HG02884 (cell line): ENCODE results near the gene PTH1R.
"Not testable (repeated sequence)": the region's sequence is repeated elsewhere in the genome, so short reads cannot be mapped to it uniquely, and the experiment has no call there.

ENCODE experiments used
- ATAC-seq: cut with Tn5 transposase; IDR thresholded peaks from one replicate; pipeline ENCODE4 v1.9.1; 2021; ENCODE audit warnings: mild to moderate bottlenecking, moderate library complexity; ENCODE audit not compliant: unreplicated experiment

The PTH1R gene

DNA sequence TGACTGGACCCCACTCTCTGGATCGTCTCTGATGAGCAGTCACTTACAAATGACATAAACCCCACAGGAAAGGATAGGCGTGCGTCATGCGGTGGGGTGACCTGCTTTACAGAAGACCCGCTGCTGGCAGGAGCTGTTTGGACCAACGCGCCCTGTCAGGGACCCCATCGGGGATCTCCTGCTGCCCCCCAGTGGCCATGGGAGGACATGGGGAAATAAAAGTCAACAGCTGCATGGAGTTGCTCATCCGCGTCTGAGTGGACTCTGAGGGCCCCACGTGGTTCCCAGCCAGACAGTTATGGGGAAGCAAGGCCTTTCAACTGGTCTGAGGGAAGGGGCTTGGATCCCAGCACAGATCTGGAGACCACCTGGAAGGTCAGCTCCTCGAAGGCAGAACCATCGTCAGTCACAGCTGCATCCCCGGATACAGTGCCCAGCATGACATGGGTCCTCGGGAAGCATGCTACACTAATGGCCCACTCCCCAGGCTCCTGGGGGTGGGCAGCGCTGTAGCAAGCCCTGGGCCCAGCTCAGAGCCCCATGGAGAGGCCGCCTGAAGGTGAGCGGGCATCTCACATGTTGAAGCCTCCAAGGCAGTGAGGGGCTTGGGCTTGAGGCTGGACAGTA is 32.1 kb downstream of the PTH1R start:
- no peak for ATAC-seq

DNA sequence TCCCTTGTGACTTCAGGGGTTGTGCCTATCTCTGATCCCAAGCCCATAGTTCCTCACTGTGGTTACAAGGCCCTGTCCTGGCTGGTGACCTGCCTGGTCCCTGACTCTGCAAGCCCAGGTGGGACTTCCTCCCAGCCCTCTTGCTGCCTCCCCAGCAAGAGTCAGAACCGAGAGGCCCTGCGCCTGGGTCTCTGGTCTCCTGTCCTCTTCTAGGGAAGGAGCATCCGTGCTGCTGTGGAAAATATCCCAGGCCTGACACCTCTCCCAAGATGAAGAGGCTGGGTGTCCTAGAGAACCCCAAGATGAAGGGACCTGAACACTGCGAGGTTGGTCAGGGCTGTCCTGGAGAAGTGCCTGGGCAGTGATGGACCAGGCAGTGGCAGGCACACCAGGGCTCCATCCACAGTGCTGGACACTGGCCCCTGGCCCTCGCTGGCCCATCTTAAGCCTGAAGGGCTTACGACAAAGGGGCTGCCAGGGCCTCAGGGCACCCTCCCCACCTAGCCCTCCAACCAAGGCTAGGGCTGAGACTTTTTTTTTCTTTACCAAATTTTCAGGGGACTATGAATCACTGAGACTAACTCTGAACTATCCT is 32.7 kb downstream of the PTH1R start:
- no peak for ATAC-seq

DNA sequence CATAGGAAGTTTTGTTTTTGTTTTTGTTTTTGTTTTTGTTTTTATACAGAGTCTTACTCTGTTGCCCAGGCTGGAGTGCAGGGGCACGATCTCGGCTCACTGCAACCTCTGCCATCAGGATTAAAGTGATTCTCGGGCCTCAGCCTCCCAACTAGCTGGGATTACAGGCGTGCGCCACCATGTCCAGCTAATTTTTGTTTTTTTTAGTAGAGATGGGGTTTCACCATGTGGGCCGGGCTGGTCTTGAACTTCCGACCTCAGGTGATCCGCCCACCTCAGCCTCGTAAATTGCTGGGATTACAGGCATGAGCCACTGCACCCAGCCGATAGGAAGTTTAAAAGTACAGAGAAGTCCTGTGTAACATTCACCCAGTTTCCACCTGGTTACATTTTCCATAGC is 33.4 kb downstream of the PTH1R start:
- not testable (repeated sequence) for ATAC-seq

DNA sequence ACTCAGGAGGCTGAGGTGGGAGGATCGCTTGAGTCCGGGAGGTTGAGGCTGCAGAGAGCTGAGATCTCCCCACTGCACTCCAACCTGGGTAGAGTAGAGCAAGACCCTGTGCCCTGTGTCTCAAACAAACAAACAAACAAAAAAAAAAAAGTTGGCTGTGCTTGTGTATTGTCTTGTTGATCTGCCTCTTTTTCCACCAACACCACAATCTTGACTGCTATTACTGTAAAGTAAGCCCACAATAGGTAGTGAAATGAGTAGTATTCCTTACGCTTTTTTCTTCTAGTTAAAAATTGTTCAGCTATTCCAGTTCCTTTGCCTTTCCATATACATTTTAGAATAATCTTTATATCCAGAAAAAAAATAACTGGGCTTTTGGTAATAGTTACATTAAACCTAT is 35.5 kb downstream of the PTH1R start:
- ATAC-seq = no peak

DNA sequence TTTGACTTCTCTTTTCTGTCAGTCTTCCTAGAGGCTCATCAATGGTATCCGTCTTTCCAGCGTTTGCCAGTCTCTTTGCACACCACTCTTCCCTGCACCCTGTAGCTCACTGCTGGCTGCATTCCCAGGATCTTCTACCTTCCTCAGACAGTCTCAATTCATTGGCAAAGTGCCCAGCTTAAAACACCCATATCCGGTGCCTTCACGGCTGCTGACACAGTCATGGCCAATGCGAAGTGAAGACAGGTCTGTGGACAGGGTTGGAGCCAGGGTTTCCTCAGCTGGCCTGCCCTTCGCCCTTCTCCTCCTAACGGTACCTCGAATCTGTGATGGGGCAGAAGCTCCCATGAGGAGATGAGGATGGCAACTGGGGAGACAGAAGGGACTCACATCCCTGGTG is 36.1 kb downstream of the PTH1R start:
- no peak for ATAC-seq

DNA sequence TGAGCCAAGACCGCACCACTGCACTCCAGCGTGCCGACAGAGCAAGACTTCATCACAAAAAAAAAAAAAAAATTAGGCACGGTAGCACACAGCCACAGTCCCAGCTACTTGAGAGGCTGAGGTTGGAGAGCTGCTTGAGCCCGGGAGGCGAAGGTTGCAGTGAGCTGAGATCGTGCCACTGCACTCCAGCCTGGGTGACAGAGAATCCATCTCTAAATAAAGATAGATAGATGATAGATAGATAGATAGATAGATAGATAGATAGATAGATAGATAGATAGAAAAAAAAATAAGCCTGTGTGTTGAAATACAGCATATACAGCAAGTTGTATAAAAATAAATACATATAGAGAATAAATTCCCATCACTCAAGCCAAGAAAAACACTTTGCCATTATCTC is 37.3 kb downstream of the PTH1R start:
- ATAC-seq = no peak

DNA sequence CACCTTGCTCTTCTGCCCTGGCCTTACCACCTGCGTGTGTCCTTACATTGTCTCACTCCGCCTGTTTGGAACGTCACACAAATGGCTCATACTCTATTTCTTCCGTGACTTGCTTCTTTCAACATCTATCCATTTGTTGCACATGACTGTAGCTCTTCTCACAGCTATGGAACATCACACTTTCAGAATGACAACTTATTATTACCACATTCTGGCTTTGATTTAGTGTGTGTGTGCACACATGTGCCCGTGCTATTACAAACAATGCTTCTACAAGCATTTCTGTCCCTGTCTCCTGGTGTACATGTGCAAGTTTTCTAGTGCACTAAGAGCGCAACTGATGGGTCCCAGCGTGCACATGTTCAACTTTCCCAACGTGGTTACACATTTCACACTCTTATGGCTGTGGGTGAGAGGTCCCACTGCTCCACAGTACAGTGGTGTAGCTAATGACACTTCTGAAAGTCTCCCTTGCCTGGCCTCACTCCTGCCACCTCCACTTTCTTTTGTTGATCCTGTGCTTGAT is 37.8 kb downstream of the PTH1R start:
- ATAC-seq = no peak

DNA sequence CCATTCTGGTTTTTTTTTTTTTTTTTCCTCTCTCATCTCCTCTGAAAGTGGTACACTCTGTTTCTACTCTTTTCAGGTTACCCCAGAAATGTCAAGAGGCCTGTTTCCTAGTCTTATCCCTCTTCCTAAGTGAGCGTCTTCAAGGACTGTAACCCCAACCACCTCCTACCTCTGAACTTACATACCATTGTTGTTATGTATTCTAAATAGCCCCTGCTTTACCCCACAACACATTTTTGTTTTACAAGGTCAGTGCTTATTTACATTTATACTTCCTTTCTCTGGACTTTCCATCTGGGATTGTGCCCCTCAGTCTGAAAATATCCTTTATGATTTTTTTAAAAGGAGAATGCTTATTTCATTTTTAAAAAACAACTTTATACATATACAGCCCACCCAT is 38.8 kb downstream of the PTH1R start:
- ATAC-seq = no peak

DNA sequence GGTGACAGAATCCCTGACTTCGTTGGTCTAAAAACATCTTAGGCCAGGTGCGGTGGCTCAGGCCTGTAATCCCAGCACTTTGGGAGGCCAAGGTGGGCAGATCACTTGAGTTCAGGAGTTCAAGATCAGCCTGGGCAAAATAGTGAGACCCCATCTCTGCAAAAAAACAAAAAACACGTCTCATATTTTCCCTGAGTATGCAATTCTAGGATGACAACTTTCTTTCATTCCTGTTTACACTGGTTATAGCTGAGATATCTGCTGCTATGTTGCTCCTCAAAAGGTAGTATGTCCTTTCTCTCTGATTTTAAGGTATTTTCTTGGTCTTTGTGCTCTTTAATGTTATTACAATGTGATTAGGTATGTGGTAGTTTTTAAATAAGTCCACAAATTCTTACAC is 39.3 kb downstream of the PTH1R start:
- ATAC-seq = no peak

DNA sequence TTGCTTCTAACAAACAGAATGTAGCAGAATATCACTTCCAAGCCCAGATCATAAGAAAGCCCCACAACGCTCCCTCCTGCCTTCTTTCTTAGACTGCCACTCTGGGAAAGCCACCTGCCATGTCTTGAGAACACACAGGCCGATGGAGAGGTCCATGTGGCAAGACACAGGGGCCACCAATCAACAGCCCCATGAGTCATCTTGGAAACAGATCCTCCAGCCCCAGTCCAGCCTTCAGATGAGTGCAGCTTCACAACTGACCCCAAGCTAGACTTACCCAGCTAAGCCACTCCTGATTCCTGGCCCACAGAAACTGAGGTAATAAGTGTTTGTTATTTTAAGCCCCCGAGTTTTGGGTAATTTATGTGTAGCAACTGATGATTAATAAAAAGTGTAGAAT is 39.7 kb downstream of the PTH1R start:
- no peak for ATAC-seq

DNA sequence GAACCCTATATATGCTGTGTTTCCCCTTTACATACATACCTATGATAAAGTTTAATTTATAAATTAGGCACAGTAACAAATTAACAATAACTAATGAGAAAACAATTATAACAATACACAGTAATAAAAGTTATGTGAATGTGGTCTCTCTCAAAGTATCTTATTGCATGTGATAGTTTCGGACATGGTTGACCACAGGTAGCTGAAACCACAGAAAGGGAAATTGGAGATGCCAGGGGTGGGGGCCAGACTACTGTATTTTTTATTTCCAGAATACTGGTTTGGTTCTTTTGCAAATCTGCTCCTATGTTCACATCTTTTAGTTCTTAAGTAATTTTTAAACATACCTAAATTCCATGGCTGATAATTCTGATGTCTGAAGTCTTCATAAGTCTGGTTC is 40.7 kb downstream of the PTH1R start:
- no peak for ATAC-seq

DNA sequence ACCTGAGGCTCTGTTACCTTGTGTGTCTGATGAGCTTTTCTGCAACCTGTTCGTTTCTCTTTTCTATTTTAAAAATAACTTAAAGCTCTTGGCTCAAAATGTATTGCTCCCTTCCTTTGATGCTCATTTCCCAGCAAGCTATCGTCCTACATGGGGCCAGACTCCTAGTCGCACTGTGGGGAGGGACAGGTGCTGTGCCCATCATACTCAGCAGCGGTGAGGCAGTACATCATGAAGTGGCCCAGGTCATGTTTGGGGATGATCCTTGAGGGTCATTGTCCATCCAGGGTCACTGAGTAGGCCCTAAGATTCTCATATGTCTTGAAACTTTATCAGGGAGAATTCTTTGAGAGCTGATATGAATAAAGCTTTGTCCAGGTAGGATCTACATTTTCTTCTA is 41.1 kb downstream of the PTH1R start:
- no peak for ATAC-seq

DNA sequence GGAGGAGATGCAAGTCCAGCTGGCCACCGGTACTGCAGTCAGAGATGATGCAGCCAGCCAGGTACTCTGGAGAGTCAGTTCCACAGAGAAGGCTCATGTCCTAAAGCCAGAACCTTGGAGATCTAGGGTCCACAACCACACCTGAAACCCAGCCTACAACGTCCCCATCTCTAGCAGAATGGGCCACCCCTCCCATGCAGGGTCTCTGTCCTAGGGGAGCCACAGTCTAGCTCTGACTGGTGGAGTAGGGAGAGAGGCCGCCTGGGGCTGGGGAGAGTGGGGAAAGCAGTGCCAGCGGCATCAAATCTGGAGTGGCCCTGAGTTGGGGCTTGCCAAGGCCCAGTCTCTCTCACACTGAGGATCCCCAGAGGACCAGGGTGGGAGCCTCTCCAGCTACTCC is 43.5 kb downstream of the PTH1R start:
- no peak for ATAC-seq

DNA sequence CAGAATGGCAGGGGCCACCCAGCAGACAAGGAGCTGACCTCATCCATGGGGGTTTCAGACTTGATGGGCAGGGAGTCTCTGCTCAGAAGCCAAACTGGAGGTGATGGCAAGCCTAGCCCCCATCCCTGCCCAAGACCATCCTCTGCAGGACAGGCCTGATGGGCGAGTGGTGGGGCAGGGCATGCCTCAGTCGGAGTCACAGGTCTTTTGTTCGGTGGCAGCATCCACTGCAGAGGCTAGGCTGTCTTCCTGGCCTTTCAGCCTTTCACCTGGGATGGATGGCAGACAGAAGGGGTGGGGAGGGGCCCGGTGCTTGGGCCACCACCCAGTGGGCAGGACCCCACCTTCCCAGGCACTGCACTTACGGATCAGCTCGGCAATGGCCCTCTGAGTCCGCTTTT is 44.4 kb downstream of the PTH1R start:
- no peak for ATAC-seq

DNA sequence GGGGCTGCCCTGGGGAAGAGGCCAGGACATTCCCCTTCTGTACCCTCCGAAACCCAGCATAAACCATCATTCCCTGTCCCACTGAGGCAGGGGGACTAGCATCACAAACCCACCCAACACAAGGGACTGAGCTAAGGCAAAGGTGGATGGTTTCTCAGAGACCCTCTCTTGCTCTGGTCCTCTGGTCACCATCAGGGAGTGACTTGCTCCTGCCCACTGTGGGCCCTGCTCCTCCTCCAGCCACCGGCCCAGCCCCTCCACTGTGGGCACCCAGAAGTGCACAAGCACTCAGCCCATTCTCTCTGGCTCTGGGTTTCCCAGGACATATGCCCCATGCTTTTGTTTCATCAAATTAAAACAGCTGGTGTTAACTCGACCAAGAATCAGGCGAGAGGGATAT is 44.9 kb downstream of the PTH1R start:
- no peak for ATAC-seq

DNA sequence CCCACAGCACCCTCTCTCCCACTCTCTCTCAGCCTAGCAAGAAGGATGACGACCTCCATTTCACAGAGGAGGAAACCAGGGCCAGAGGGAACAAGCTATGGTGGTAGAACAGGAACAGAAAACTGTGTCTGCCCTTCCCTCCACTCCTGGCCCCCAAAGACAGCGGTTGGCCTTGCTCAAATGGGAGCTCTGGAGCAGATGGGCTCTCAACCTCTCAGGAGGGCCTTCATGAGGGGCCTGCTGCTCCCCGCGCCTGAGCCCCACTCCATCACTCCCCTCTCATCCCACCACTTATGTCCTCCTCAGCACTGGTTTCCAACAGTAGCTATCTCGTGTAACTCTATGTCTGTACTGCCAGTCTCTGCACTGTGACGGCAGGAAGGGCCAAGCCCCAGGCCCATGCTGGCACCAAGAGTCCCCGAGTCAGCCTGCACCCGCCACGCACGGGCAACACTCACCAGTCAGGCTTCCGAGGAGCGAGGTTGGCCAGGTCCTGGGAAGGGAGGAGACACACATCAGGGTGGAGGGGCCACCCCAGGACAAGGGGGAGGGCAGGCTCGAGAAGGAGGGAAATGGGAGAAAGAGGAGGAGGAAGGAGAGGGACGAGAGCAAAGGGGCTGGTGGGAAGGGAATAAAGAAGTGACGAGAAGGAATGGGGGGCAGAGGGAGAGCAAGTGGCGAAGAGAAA is 45.5 kb downstream of the PTH1R start:
- no peak for ATAC-seq

DNA sequence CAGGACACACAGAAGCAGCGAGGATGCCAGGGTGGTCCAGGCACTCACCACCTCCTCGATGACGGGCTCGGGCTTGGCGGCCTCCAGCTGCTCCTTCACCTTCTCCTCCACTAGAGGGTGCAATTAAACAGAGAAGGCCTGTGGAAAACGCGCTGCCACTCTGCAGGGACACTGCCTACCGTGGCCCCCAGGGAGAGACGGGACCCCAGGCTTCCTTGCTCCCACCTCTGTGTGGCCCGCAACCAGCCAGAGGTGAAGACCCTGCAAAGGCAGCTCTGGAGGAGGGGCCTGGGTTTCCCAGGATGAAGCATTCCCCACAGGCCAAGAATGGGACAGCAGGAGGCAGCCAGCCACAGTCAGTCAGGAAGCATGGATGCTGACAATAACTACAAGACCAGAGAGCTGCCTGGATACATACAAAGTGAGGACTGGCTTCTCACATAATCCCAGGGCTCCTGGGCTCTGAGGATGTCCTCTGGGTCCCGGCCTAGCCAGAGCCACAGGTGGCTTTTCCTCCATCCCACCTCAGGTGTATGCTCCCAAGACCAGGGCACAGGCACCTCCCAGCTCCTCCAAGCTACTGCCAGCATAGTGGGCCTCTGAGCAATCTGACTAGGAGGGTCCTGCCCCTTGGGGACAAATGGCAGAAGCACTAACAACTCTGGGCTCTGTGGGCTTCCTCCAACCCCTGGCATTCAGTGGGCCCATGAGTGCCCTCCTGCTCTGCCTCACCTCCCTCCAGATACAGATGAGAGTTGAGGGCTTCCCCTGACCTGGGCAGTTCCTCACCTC is 46.2 kb downstream of the PTH1R start:
- ATAC-seq = no peak

DNA sequence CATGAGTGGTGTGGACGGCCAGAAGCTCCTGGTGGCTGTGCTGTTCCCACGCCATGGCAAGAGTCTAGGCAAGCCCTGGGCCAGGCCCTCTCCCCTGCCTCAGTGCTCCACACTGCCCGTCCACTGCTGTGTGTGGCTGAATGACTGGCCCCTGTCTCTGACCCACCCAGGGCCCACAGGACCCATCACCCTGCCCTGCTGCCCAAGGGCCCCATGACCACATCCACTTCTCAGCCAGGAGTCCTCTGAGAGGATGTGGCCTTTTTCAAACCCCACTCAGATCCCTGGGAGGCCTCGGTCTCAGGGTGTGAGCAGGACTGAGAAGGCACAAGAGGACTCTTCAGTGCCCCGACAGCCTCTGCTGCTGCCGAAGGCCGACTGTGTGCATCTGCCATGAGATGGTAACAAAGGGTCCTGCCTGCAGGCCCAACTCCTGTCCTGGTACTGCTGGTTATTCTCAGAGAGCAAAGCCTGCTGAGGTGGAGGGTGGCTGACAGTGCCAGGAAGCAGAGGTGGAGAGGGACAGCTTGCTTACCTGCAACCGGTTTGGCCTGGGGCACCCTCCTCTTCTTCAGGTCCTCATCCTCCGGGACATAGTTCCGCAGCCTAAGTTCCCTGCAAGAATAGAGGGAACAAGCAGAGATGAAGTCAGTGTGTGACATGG is 47.5 kb downstream of the PTH1R start:
- ATAC-seq = no peak

DNA sequence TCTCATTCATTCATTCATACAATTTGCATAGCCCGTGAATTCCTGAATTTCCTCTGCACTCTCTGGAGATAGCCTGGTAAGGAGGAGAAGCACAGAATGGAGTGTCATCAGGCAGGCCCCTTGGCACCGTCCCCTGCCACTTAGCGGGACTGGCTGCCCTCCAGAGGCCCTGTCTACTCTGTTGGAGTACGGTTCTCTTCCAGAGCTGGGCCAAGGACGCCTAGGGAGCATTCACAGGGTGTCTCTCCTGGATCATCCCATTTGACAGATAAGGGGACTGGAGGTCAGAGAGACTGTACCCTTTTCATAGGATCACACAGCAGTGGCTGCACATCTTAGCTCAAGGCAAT is 48.0 kb downstream of the PTH1R start:
- ATAC-seq = no peak

DNA sequence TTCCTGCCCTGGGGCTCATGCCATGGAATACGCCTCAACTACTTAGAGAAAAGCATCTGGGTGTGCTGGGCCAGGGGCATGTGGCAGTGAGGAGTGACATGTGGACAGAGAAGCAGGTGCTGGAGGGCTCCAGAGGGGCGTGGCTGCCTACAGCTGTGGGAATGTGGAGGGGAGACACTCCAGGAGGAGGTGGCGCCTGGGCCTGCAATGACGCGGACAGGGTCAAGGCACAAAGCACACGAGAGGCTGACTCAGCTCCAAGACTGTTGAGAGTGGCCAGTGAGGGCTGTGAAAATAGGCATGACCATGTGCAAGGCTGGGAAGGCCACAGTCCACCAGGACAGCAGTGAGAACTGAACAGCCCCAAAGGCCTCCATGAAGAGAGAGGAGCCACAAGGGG is 48.5 kb downstream of the PTH1R start:
- no peak for ATAC-seq

DNA sequence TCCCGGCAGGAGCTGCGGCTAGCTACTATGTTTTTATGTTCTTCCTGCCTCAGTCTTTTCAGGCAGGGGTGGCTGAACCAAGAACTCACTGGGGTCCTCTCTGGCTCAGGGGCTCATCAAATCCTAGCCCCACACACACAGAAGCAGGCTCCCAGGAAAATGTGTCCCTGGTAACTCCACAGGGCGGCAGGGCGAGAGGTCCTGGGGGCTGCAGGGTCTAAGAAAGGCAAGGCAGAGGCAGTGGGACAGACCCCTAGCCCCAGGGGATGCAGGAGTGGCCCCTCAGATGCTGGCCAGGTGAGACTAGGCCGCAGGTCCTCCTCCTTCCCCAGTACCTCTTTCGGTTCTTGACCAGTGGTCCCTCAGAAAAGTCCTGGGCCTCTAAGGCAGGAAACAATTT is 48.9 kb downstream of the PTH1R start:
- no peak for ATAC-seq
